ENCODE results near the gene GALNT18. TPM values are rescaled to one million over a fixed set of nuclear protein-coding genes. Genes with fewer than 3 reads are reported as not detected.

The GALNT18 gene
- total and polyA plus RNA-seq, 8 donors, result 2.0 to 8.9 (median 4.7) TPM

- intact Hi-C loops (cut with DNase I), result no loop called here
- no peaks in the 10 kb centered on the region for H3K9me3 ChIP-seq
- FAIRE-seq, result no peak
- no peaks in the 10 kb centered on the region for H3K36me3 ChIP-seq
- no peak overlapping the region for H3K27ac ChIP-seq
- ATAC-seq, result no peak
- H3K27me3 ChIP-seq, result no peaks in the 10 kb centered on the region
- H3K4me3 ChIP-seq, result no peak overlapping the region
- 80 to 81% methylated on average over 5 of the region's 5 CpGs for WGBS, 2 donors
- no peaks in the 10 kb centered on the region for H3K4me1 ChIP-seq
- TF ChIP-seq, protein P1, sequence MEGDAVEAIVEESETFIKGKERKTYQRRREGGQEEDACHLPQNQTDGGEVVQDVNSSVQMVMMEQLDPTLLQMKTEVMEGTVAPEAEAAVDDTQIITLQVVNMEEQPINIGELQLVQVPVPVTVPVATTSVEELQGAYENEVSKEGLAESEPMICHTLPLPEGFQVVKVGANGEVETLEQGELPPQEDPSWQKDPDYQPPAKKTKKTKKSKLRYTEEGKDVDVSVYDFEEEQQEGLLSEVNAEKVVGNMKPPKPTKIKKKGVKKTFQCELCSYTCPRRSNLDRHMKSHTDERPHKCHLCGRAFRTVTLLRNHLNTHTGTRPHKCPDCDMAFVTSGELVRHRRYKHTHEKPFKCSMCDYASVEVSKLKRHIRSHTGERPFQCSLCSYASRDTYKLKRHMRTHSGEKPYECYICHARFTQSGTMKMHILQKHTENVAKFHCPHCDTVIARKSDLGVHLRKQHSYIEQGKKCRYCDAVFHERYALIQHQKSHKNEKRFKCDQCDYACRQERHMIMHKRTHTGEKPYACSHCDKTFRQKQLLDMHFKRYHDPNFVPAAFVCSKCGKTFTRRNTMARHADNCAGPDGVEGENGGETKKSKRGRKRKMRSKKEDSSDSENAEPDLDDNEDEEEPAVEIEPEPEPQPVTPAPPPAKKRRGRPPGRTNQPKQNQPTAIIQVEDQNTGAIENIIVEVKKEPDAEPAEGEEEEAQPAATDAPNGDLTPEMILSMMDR (IDR thresholded peaks at IDR 0.05), result no peak
- no peak for DNase-seq
Measured at GRCh38 chr11:11582011-11582701, 39.6 kb downstream of the GALNT18 start.

DNA sequence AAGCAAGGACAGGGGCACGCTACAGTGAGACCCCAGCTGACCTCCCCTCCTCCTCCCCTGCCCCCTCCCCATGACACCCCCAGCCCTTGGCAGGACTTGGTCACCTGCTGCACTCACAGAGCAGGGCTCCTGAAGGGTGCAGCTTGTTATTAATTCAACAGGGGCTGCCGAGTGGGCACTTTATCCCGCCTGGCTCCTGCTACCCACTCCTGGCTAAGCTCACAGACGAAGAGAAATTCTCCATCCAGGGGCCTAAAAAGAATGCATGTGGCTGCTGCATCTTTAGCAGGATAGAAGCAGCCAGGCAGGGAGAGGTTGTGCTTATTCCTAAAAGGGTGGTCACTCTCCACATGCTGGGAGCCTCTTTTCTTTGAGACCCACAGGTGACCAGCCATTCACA is 40.3 kb downstream of the GALNT18 start:
- no peaks in the 10 kb centered on the region for H3K36me3 ChIP-seq
- no peak for DNase-seq
- no peak overlapping the region for H3K27ac ChIP-seq
- 72 to 74% methylated on average over 4 of the region's 4 CpGs for WGBS, 2 donors
- intact Hi-C loops (cut with DNase I), result no loop called here
- H3K9me3 ChIP-seq, result no peaks in the 10 kb centered on the region
- TF ChIP-seq, protein P1 (IDR thresholded peaks at IDR 0.05), result no peak
- H3K4me3 ChIP-seq, result no peak overlapping the region
- H3K27me3 ChIP-seq, result no peaks in the 10 kb centered on the region
- ATAC-seq, result no peak
- no peak for FAIRE-seq
- no peaks in the 10 kb centered on the region for H3K4me1 ChIP-seq

DNA sequence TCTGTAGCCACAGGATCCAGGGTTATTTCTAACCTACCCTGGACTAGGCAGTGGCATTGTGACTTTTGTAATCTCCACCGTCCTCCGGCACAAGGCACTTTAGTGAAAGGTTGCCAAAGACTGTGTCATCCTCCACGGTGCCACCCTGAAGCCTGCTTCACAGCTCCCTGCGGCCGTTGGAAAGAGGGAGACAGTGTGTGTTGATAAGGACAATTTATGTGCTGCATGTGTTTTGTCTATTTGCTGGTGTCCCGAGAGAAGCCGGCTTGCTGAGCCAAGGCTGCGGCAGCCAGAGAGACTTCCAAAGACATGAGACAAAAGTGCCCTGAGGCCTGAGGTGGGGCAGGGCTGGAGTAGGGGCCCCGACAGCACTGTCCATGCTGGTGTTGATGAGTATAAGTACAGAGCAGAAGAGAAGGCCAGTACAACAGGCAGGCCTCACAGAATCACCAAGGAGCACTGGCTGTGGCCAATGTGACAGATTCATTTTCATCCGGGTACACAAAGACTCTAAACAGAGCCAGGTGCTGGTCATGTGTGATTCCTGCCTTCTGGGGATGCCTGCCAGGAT is 40.9 kb downstream of the GALNT18 start:
- Histone ChIP-seq H3K36me3 (no peaks in the 10 kb centered on the region), H3K4me3 (no peak overlapping the region), H3K9me3 (no peaks in the 10 kb centered on the region), H3K27ac (no peak overlapping the region), H3K4me1 (no peaks in the 10 kb centered on the region), H3K27me3 (no peaks in the 10 kb centered on the region)
- 52 to 54% methylated on average over 10 of the region's 10 CpGs for WGBS, 2 donors
- ATAC-seq (peak in 2 of 4 donors; percentile 23 to 28), FAIRE-seq (no peak), DNase-seq (no peak)
- intact Hi-C loops (cut with DNase I), result no loop called here
- TF ChIP-seq, protein P1 (IDR thresholded peaks at IDR 0.05), result no peak

GRCh38 chr11:11580012-11580411 is 41.8 kb downstream of the GALNT18 start:
- Histone ChIP-seq H3K9me3 (no peaks in the 10 kb centered on the region), H3K4me1 (no peaks in the 10 kb centered on the region), H3K36me3 (no peaks in the 10 kb centered on the region), H3K4me3 (no peak overlapping the region), H3K27ac (no peak overlapping the region), H3K27me3 (no peaks in the 10 kb centered on the region)
- WGBS, 2 donors, result 77 to 79% methylated on average over 5 of the region's 5 CpGs
- TF ChIP-seq, protein P1 (IDR thresholded peaks at IDR 0.05), result no peak
- intact Hi-C loops (cut with DNase I), result no loop called here
- ATAC-seq (no peak), FAIRE-seq (no peak), DNase-seq (no peak)

Measured in pancreas (tissue), 10 donors.